AG08395 (cell line): ENCODE results near the gene OR2L5.

Experiments used
- DNase-seq: peaks from one replicate; pipeline ENCODE4 v3.0.0; 2012; ENCODE audit warnings: mixed read lengths, low spot score

The OR2L5 gene

GRCh38 chr1:248013229-248013710, at the start of gene OR2L5:
Gene OR2L5 (plus strand): TSS chr1:248013660. CDS start chr1:248021948, 8,288 bp downstream.
- no peak for DNase-seq

- no peak for DNase-seq
Measured at GRCh38 chr1:247964933-247965332, 48.5 kb upstream of the OR2L5 start, which contains the start of gene OR2AK2. Gene OR2AK2 (plus strand): TSS chr1:247965233. CDS start chr1:247965377, 144 bp downstream.

GRCh38 chr1:247966532-247967204, 46.8 kb upstream of the OR2L5 start:
- no peak for DNase-seq

- DNase-seq = no peak
Measured at GRCh38 chr1:247992986-247993385, 20.5 kb upstream of the OR2L5 start.

- no peak for DNase-seq
Measured at GRCh38 chr1:247998811-247999210, 14.6 kb upstream of the OR2L5 start.

GRCh38 chr1:248000169-248000568, 13.3 kb upstream of the OR2L5 start:
- no peak for DNase-seq

- DNase-seq = no peak
Measured at GRCh38 chr1:248007778-248008177, 5.7 kb upstream of the OR2L5 start.

GRCh38 chr1:248009681-248010080, 3.8 kb upstream of the OR2L5 start:
- no peak for DNase-seq

GRCh38 chr1:248015803-248016202, 2.3 kb downstream of the OR2L5 start:
- no peak for DNase-seq

GRCh38 chr1:248029770-248030169, 16.3 kb downstream of the OR2L5 start, which contains the start of gene OR2L2:
Gene OR2L2 (plus strand): TSS chr1:248030070. CDS start chr1:248038268, 8,198 bp downstream.
- DNase-seq = no peak

GRCh38 chr1:248045209-248045608, 31.7 kb downstream of the OR2L5 start:
- no peak for DNase-seq

GRCh38 chr1:248046536-248046935, 33.1 kb downstream of the OR2L5 start, which contains the start of gene OR2L3:
Gene OR2L3 (plus strand): TSS chr1:248046836. CDS start chr1:248060682, 13,846 bp downstream.
- DNase-seq = no peak

GRCh38 chr1:248047008-248047407, 33.5 kb downstream of the OR2L5 start:
- no peak for DNase-seq

GRCh38 chr1:248054671-248055070, 41.2 kb downstream of the OR2L5 start:
- no peak for DNase-seq

GRCh38 chr1:248055261-248055660, 41.8 kb downstream of the OR2L5 start:
- no peak for DNase-seq

GRCh38 chr1:248065071-248065470, 51.6 kb downstream of the OR2L5 start:
- no peak for DNase-seq

GRCh38 chr1:248065604-248066003, 52.1 kb downstream of the OR2L5 start:
- DNase-seq = no peak
